SK-N-SH treated with all-trans-retinoic acid at 6 μM for 48 hours (cell line): Measurements from ENCODE around the gene FOXL3.

ENCODE experiments used
- ATAC-seq: fragments of 200-7000 bp; cut with Tn5 transposase; 3 replicates; pipeline ENCODE4 v1.9.1; 2020; ENCODE audit warnings: mild to moderate bottlenecking, moderate library complexity
- BACH2 ChIP-seq: fragments of 250-450 bp; sonication (Bioruptor Pico); IDR thresholded peaks from 2 replicates; pipeline ENCODE4 v1.9.0; 2021; ENCODE audit warnings: mild to moderate bottlenecking, borderline replicate concordance
- CSDC2 ChIP-seq: fragments of 250-450 bp; sonication (Bioruptor Pico); IDR thresholded peaks from 2 replicates; pipeline ENCODE4 v1.5.0; 2020; ENCODE audit warnings: mild to moderate bottlenecking, moderate library complexity
- ESRRG ChIP-seq: fragments of 250-450 bp; sonication (Bioruptor Pico); IDR thresholded peaks from 2 replicates; pipeline ENCODE4 v1.6.1; 2021; ENCODE audit warnings: mild to moderate bottlenecking
- GLIS3 ChIP-seq: fragments of 250-450 bp; sonication (Bioruptor Pico); IDR thresholded peaks from 2 replicates; pipeline ENCODE4 v1.5.0; 2020; ENCODE audit warnings: mild to moderate bottlenecking, moderate library complexity
- ISL1 ChIP-seq: fragments of 250-450 bp; sonication (Bioruptor Pico); IDR thresholded peaks from 2 replicates; pipeline ENCODE4 v2.1.2; 2022; ENCODE audit warnings: mild to moderate bottlenecking, moderate library complexity
- OSR1 ChIP-seq: fragments of 250-450 bp; sonication (Bioruptor Pico); IDR thresholded peaks from 2 replicates; pipeline ENCODE4 v1.8.0; 2022; ENCODE audit warnings: moderate library complexity, mild to moderate bottlenecking, inconsistent platforms
- PPARA ChIP-seq: fragments of 250-450 bp; sonication (Bioruptor Pico); IDR thresholded peaks from 2 replicates; pipeline ENCODE4 v1.5.0; 2020; ENCODE audit warnings: mild to moderate bottlenecking, borderline replicate concordance
- RARB ChIP-seq: fragments of 250-450 bp; sonication (Bioruptor Pico); IDR thresholded peaks from 2 replicates; pipeline ENCODE4 v1.8.0; 2021; ENCODE audit warnings: mild to moderate bottlenecking, moderate library complexity
- SNAI2 ChIP-seq: fragments of 250-450 bp; sonication (Bioruptor Pico); IDR thresholded peaks from 2 replicates; pipeline ENCODE4 v1.5.0; 2020; ENCODE audit warnings: mild to moderate bottlenecking, moderate library complexity
- TCF4 ChIP-seq: fragments of 250-450 bp; sonication (Bioruptor Pico); IDR thresholded peaks from 2 replicates; pipeline ENCODE4 v1.8.0; 2021; ENCODE audit warnings: mild to moderate bottlenecking, moderate library complexity, borderline replicate concordance
- ZC3H10 ChIP-seq: fragments of 250-450 bp; sonication (Bioruptor Pico); IDR thresholded peaks from 2 replicates; pipeline ENCODE4 v1.5.1; 2021; ENCODE audit warnings: mild to moderate bottlenecking, moderate library complexity
- ZFP3 ChIP-seq: fragments of 250-450 bp; sonication (Bioruptor Pico); IDR thresholded peaks from 2 replicates; pipeline ENCODE4 v1.5.0; 2020; ENCODE audit warnings: mild to moderate bottlenecking, moderate library complexity
- ZFP30 ChIP-seq: fragments of 450-650 bp; formaldehyde crosslinking; IDR thresholded peaks from 2 replicates; pipeline ENCODE4 v1.5.0; 2022; ENCODE audit warnings: mild to moderate bottlenecking, moderate library complexity
- ZNF565 ChIP-seq: fragments of 450-650 bp; formaldehyde crosslinking; conservative IDR thresholded peaks from 2 replicates; pipeline ENCODE4 v1.5.0; 2020; ENCODE audit warnings: low read depth, mild to moderate bottlenecking, moderate library complexity
- TF ChIP-seq, protein P1 (sequence below): fragments of 250-450 bp; sonication (Bioruptor Pico); IDR thresholded peaks from 2 replicates; pipeline ENCODE4 v1.5.1; 2021; ENCODE audit warnings: mild to moderate bottlenecking, moderate library complexity
- TF ChIP-seq, protein P2 (sequence below): fragments of 250-450 bp; sonication (Bioruptor Pico); IDR thresholded peaks from 2 replicates; pipeline ENCODE4 v1.8.0; 2021; ENCODE audit warnings: low read depth, mild to moderate bottlenecking, moderate library complexity, borderline replicate concordance
- TF ChIP-seq, protein P3 (sequence below): fragments of 250-450 bp; sonication (Bioruptor Pico); IDR thresholded peaks from 2 replicates; pipeline ENCODE4 v1.5.0; 2020; ENCODE audit warnings: mild to moderate bottlenecking, moderate library complexity
- TF ChIP-seq, protein P4 (sequence below): fragments of 250-450 bp; sonication (Bioruptor Pico); IDR thresholded peaks from 2 replicates; pipeline ENCODE4 v1.5.1; 2020; ENCODE audit warnings: low read depth, mild to moderate bottlenecking, moderate library complexity
- TF ChIP-seq, protein P5 (sequence below): fragments of 250-450 bp; sonication (Bioruptor Pico); IDR thresholded peaks from 2 replicates; pipeline ENCODE4 v1.8.0; 2020; ENCODE audit warnings: mild to moderate bottlenecking, moderate library complexity, borderline replicate concordance

FOXL3 gene

DNA sequence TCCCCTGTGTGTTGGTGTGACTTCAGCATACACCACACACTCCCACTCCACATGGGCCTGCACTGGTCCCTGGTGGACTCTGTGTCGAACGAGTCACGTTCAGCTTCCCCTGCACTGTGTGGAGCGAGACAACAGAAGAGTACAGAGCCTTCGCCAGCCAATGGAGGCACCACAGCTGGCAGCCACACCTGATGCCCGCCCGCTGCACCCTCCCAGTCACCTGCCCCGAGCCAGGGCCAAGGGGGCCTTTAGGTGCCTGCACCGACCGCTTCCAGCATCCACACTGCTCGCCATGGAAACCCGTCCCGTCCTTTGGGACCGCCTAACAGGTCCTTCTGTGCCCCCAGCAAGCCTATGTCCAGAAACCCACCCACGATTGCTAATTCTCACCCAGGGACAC lies 9.2 kb downstream of the FOXL3 start (continued):
- TF ChIP-seq, protein P1, sequence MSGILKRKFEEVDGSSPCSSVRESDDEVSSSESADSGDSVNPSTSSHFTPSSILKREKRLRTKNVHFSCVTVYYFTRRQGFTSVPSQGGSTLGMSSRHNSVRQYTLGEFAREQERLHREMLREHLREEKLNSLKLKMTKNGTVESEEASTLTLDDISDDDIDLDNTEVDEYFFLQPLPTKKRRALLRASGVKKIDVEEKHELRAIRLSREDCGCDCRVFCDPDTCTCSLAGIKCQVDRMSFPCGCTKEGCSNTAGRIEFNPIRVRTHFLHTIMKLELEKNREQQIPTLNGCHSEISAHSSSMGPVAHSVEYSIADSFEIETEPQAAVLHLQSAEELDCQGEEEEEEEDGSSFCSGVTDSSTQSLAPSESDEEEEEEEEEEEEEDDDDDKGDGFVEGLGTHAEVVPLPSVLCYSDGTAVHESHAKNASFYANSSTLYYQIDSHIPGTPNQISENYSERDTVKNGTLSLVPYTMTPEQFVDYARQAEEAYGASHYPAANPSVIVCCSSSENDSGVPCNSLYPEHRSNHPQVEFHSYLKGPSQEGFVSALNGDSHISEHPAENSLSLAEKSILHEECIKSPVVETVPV = no peak
- no peak for TF ChIP-seq ZFP3 (CRISPR knock-in tag)
- no peak for TF ChIP-seq TCF4 (CRISPR knock-in tag)
- no peak for TF ChIP-seq ESRRG
- TF ChIP-seq SNAI2 (CRISPR knock-in tag) = no peak

DNA sequence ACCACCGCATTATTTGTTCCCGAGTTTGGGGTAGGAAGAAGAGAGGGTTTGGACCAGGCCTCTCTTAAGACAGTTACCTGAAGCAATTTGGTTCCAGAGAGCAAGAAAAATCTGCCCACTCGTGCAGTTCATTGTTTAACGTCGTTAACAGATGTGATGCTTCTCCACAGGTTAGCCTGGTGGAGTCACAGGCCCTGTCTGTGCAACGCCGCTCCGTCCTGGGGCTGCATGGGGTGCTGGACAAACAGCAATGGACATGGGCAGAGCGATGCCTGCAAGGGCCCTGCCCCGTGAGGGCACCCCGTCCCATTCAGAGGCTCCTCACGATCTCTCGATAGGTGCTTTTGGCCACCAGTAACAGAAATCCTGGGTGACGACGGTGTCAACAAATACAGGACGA lies 9.7 kb downstream of the FOXL3 start:
- TF ChIP-seq TCF4 (CRISPR knock-in tag) = no peak
- no peak for TF ChIP-seq ISL1 (CRISPR knock-in tag)
- TF ChIP-seq, protein P2, sequence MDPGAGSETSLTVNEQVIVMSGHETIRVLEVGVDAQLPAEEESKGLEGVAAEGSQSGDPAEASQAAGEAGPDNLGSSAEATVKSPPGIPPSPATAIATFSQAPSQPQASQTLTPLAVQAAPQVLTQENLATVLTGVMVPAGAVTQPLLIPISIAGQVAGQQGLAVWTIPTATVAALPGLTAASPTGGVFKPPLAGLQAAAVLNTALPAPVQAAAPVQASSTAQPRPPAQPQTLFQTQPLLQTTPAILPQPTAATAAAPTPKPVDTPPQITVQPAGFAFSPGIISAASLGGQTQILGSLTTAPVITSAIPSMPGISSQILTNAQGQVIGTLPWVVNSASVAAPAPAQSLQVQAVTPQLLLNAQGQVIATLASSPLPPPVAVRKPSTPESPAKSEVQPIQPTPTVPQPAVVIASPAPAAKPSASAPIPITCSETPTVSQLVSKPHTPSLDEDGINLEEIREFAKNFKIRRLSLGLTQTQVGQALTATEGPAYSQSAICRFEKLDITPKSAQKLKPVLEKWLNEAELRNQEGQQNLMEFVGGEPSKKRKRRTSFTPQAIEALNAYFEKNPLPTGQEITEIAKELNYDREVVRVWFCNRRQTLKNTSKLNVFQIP (CRISPR knock-in tag) = no peak
- TF ChIP-seq, protein P3, sequence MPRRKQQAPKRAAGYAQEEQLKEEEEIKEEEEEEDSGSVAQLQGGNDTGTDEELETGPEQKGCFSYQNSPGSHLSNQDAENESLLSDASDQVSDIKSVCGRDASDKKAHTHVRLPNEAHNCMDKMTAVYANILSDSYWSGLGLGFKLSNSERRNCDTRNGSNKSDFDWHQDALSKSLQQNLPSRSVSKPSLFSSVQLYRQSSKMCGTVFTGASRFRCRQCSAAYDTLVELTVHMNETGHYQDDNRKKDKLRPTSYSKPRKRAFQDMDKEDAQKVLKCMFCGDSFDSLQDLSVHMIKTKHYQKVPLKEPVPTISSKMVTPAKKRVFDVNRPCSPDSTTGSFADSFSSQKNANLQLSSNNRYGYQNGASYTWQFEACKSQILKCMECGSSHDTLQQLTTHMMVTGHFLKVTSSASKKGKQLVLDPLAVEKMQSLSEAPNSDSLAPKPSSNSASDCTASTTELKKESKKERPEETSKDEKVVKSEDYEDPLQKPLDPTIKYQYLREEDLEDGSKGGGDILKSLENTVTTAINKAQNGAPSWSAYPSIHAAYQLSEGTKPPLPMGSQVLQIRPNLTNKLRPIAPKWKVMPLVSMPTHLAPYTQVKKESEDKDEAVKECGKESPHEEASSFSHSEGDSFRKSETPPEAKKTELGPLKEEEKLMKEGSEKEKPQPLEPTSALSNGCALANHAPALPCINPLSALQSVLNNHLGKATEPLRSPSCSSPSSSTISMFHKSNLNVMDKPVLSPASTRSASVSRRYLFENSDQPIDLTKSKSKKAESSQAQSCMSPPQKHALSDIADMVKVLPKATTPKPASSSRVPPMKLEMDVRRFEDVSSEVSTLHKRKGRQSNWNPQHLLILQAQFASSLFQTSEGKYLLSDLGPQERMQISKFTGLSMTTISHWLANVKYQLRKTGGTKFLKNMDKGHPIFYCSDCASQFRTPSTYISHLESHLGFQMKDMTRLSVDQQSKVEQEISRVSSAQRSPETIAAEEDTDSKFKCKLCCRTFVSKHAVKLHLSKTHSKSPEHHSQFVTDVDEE = no peak
- no peak for TF ChIP-seq ZNF565
- no peak for TF ChIP-seq ESRRG
- no peak for TF ChIP-seq CSDC2 (CRISPR knock-in tag)
- no peak for TF ChIP-seq GLIS3
- no peak for TF ChIP-seq BACH2 (CRISPR knock-in tag)
- no peak for TF ChIP-seq SNAI2 (CRISPR knock-in tag)
- ATAC-seq = no peak

DNA sequence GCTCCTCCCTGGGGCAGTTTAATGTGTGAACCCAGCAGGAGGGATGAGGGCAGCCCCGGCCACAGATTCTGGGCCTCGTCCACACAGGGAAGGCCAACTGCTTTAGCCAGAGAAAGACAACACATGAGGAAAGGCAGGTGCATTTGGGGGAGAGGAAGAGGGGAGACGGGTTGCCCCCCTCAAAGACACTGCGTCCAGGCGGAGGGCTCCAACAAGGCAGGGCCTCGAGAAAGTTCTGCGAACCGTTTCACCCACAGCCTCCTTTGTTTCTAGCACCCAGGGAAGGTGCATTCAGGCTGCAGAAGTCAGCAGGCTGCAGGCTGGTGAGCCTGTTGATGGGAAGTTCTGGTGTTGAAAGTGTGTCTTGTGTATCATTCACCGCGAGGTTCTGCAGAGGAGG lies 10.1 kb downstream of the FOXL3 start:
- TF ChIP-seq RARB (CRISPR knock-in tag) = no peak
- TF ChIP-seq, protein P1 = no peak
- no peak for TF ChIP-seq PPARA (CRISPR knock-in tag)
- ATAC-seq = no peak

DNA sequence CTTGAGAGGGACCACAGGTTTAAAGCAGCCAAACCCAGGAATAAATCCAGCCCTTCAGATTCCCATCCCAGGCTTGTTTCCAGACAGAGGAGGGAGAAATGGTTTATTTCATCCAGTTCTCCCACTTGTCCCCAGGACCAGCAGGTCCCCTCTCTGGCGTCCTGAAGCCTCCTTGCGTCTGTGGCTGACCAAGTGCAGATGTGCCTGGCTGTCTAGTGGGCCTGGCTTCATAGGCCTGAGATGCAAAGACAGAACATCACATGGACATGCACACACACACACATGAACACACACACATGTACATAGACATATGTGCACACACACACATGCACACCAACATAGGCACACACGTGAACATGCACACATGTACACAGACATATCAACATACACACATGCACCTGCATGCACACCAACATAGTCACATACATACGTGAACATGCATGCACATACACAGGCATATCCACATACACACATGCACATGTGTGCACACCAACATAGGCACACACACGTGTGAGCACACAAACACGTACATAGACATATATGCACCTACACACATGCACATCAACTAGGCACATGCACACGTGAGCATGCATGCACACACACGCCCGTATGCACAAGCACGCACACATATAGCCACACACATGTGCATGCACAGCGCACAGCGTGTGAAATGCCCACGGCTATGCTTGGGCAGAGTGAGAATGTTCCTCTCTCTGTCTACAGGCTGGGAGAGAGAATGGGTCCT lies 10.7 kb downstream of the FOXL3 start:
- TF ChIP-seq ZC3H10 (no peak), TCF4 (CRISPR knock-in tag) (no peak), CSDC2 (CRISPR knock-in tag) (no peak), ZFP30 (CRISPR knock-in tag) (no peak), OSR1 (CRISPR knock-in tag) (no peak), RARB (CRISPR knock-in tag) (no peak)
- TF ChIP-seq, protein P3 = no peak
- TF ChIP-seq, protein P2 (CRISPR knock-in tag) = no peak
- TF ChIP-seq, protein P4, sequence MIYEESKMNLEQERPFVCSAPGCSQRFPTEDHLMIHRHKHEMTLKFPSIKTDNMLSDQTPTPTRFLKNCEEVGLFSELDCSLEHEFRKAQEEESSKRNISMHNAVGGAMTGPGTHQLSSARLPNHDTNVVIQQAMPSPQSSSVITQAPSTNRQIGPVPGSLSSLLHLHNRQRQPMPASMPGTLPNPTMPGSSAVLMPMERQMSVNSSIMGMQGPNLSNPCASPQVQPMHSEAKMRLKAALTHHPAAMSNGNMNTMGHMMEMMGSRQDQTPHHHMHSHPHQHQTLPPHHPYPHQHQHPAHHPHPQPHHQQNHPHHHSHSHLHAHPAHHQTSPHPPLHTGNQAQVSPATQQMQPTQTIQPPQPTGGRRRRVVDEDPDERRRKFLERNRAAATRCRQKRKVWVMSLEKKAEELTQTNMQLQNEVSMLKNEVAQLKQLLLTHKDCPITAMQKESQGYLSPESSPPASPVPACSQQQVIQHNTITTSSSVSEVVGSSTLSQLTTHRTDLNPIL (CRISPR knock-in tag) = no peak
- TF ChIP-seq, protein P5, sequence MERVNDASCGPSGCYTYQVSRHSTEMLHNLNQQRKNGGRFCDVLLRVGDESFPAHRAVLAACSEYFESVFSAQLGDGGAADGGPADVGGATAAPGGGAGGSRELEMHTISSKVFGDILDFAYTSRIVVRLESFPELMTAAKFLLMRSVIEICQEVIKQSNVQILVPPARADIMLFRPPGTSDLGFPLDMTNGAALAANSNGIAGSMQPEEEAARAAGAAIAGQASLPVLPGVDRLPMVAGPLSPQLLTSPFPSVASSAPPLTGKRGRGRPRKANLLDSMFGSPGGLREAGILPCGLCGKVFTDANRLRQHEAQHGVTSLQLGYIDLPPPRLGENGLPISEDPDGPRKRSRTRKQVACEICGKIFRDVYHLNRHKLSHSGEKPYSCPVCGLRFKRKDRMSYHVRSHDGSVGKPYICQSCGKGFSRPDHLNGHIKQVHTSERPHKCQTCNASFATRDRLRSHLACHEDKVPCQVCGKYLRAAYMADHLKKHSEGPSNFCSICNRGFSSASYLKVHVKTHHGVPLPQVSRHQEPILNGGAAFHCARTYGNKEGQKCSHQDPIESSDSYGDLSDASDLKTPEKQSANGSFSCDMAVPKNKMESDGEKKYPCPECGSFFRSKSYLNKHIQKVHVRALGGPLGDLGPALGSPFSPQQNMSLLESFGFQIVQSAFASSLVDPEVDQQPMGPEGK (CRISPR knock-in tag) = no peak
- no peak for ATAC-seq
